Smooth muscle cell (in vitro differentiated cells): ENCODE data around the gene NPR2. TPM values are rescaled to one million over a fixed set of nuclear protein-coding genes. Genes with fewer than 3 reads are reported as not detected.

ENCODE experiments used
- DNase-seq: peaks from one replicate; lab custom pipeline; 2025; ENCODE audit not compliant: unreplicated experiment; lab: John Stamatoyannopoulos, UW
- H2AFZ ChIP-seq: fragments of 200-600 bp; sonication (generic); 2 replicates; pipeline ENCODE4 v1.6.0; 2016; ENCODE audit warnings: antibody characterized with exemption, low read depth, mild to moderate bottlenecking
- H3F3A ChIP-seq: fragments of 200-600 bp; sonication (generic); 2 replicates; pipeline ENCODE4 v1.6.0; 2017; ENCODE audit warnings: antibody characterized with exemption, low read depth
- H3K27ac ChIP-seq: fragments of 200-600 bp; sonication (generic); 2 replicates; pipeline ENCODE4 v1.5.1; 2016; ENCODE audit warnings: low read depth, mild to moderate bottlenecking
- H3K27me3 ChIP-seq: fragments of 200-600 bp; sonication (generic); 2 replicates; pipeline ENCODE4 v1.6.1; 2016; ENCODE audit warnings: low read depth, mild to moderate bottlenecking
- H3K36me3 ChIP-seq: fragments of 200-600 bp; sonication (generic); 2 replicates; pipeline ENCODE4 v1.5.1; 2016; ENCODE audit warnings: low read depth
- H3K4me1 ChIP-seq: fragments of 200-600 bp; sonication (generic); 2 replicates; pipeline ENCODE4 v1.5.1; 2016; ENCODE audit warnings: low read depth
- H3K4me2 ChIP-seq: fragments of 200-600 bp; sonication (generic); 2 replicates; pipeline ENCODE4 v1.6.0; 2016; ENCODE audit warnings: mild to moderate bottlenecking
- H3K4me3 ChIP-seq: fragments of 200-600 bp; sonication (generic); 2 replicates; pipeline ENCODE4 v1.5.1; 2016; ENCODE audit warnings: mild to moderate bottlenecking
- H3K79me2 ChIP-seq: fragments of 200-600 bp; sonication (generic); 2 replicates; pipeline ENCODE4 v1.6.0; 2016; ENCODE audit warnings: low read depth, mild to moderate bottlenecking
- H3K9ac ChIP-seq: fragments of 200-600 bp; sonication (generic); 2 replicates; pipeline ENCODE4 v1.6.0; 2016; ENCODE audit warnings: low read depth
- H3K9me3 ChIP-seq: fragments of 200-600 bp; sonication (generic); replicated peaks from 2 replicates; pipeline ENCODE4 v1.5.1; 2016; ENCODE audit warnings: low read depth
- H4K20me1 ChIP-seq: fragments of 200-600 bp; sonication (generic); 2 replicates; pipeline ENCODE4 v1.6.0; 2016; ENCODE audit warnings: low read depth
- CTCF ChIP-seq: fragments of 200-600 bp; sonication (generic); IDR thresholded peaks from 2 replicates; pipeline ENCODE4 v1.5.1; 2017; ENCODE audit warnings: borderline replicate concordance, mild to moderate bottlenecking, antibody characterized with exemption; ENCODE audit not compliant: insufficient read depth, poor library complexity, severe bottlenecking
- WGBS: methylation state at CpG from one replicate; pipeline ENCODE4 v1.1.7; 2016; ENCODE audit warnings: low lambda C conversion rate; 5-methylcytosine and 5-hydroxymethylcytosine counted together
- polyA plus RNA-seq: library from polyadenylated mRNA; unstranded; fragments of >200 nt; fragmentation: Nextera tagmentation; extraction: Ambion mirVana; gene quantifications from 2 replicates; pipeline ENCODE4 v1.2.1, GENCODE V29; 2016
- total RNA-seq: library from RNA; depleted of rRNA; stranded (reverse); fragments of >200 nt; gene quantifications from 2 replicates; pipeline ENCODE4 v1.2.3, GENCODE V29; 2014

Gene NPR2
- total and polyA plus RNA-seq, 2 experiments from 2014 or later, result 16.4 to 19.4 TPM

DNA sequence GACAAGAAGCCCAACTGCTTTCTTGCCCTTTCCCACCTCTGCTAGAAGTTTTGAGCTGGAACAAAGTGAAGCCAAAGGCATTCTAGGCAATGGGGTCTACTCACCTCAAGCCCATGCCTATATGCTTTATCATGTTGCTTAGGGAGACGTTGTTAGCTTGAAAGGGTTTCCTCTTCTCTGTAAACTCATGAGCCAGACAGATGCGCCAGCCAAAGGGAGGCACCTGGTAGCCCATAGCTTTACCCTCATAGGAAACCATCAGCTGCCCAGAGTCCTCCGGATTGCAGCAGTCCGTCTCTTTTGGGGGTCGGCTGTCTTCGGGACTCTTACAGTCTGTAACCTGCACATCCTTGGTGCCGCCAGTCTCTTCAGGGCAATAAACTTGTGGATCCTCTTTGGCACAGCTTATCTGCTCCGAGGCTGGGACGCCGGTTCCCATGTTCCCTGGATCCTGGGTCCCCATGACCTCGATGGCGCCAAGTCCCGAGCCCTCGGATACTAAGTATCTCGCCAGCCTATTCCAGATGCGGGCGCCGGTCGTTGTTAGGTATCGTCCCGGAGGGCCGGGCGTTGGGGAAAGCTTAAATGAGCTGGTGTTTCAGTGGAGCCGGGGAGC is 43.0 kb upstream of the NPR2 start:
- Histone ChIP-seq H3K79me2 (peaks cover 69% of the 10 kb centered on the region), H3K4me2 (peak overlapping the region; percentile 98), H3K4me3 (peak overlapping the region; percentile 94), H4K20me1 (peaks cover 49% of the 10 kb centered on the region), H2AFZ (peak overlapping the region; percentile 84), H3K9ac (peak overlapping the region; percentile 86), H3K27me3 (no peaks in the 10 kb centered on the region), H3K4me1 (peaks cover 24% of the 10 kb centered on the region), H3K36me3 (peaks cover 4% of the 10 kb centered on the region), H3F3A (no peaks in the 10 kb centered on the region), H3K27ac (peak overlapping the region; percentile 44), H3K9me3 (no peaks in the 10 kb centered on the region)
- no peak for TF ChIP-seq CTCF
- 2% methylated on average over 24 of the region's 24 CpGs for WGBS
- no peak for DNase-seq

- no peak for DNase-seq
- no peak for TF ChIP-seq CTCF
- under 1% methylated on average over 65 of the region's 69 CpGs for WGBS
- peak within 1 kb of the TSS; percentile 98 for H3K4me2 ChIP-seq
- H4K20me1 ChIP-seq, result peaks cover 44% of the 10 kb centered on the region
- H3K9ac ChIP-seq, result peak within 1 kb of the TSS; percentile 86
- H3K27ac ChIP-seq, result peak within 1 kb of the TSS; percentile 44
- peak within 1 kb of the TSS; percentile 94 for H3K4me3 ChIP-seq
- peaks cover 4% of the 10 kb centered on the region for H3K36me3 ChIP-seq
- peaks cover 63% of the 10 kb centered on the region for H3K79me2 ChIP-seq
- no peaks in the 10 kb centered on the region for H3F3A ChIP-seq
- H3K9me3 ChIP-seq, result no peaks in the 10 kb centered on the region
- peak within 1 kb of the TSS; percentile 84 for H2AFZ ChIP-seq
- no peaks in the 10 kb centered on the region for H3K27me3 ChIP-seq
- peaks cover 24% of the 10 kb centered on the region for H3K4me1 ChIP-seq
Observed at GRCh38 chr9:35748858-35749514, 42.4 kb upstream of the NPR2 start, which contains the start of the genes GBA2 and RGP1. Gene GBA2, minus strand, starts transcription at chr9:35749228. Its CDS starts 524 bp downstream, at chr9:35748704. Gene RGP1, plus strand, starts transcription at chr9:35749287. Its CDS starts 469 bp downstream, at chr9:35749756.

- H3K4me3 ChIP-seq, result peak overlapping the region; percentile 94
- H3K4me1 ChIP-seq, result peaks cover 24% of the 10 kb centered on the region
- peak overlapping the region; percentile 98 for H3K4me2 ChIP-seq
- TF ChIP-seq CTCF, result no peak
- no peaks in the 10 kb centered on the region for H3K9me3 ChIP-seq
- peaks cover 56% of the 10 kb centered on the region for H3K79me2 ChIP-seq
- peaks cover 4% of the 10 kb centered on the region for H3K36me3 ChIP-seq
- peaks cover 37% of the 10 kb centered on the region for H4K20me1 ChIP-seq
- H3K27me3 ChIP-seq, result no peaks in the 10 kb centered on the region
- 14% methylated on average over 17 of the region's 19 CpGs for WGBS
- no peaks in the 10 kb centered on the region for H3F3A ChIP-seq
- peak overlapping the region; percentile 86 for H3K9ac ChIP-seq
- peak overlapping the region; percentile 44 for H3K27ac ChIP-seq
- DNase-seq, result no peak
- peak overlapping the region; percentile 84 for H2AFZ ChIP-seq
Observed at GRCh38 chr9:35749515-35750255, 41.7 kb upstream of the NPR2 start.
